Measurements from ENCODE around the gene ABI1. TPM values are rescaled to one million over a fixed set of nuclear protein-coding genes. Genes with fewer than 3 reads are reported as not detected.
"Not testable (repeated sequence)": the region's sequence is repeated elsewhere in the genome, so short reads cannot be mapped to it uniquely, and the experiment has no call there.

Gene ABI1
- total RNA-seq, 1 donor from 2014 or later = 67.5 TPM

DNA sequence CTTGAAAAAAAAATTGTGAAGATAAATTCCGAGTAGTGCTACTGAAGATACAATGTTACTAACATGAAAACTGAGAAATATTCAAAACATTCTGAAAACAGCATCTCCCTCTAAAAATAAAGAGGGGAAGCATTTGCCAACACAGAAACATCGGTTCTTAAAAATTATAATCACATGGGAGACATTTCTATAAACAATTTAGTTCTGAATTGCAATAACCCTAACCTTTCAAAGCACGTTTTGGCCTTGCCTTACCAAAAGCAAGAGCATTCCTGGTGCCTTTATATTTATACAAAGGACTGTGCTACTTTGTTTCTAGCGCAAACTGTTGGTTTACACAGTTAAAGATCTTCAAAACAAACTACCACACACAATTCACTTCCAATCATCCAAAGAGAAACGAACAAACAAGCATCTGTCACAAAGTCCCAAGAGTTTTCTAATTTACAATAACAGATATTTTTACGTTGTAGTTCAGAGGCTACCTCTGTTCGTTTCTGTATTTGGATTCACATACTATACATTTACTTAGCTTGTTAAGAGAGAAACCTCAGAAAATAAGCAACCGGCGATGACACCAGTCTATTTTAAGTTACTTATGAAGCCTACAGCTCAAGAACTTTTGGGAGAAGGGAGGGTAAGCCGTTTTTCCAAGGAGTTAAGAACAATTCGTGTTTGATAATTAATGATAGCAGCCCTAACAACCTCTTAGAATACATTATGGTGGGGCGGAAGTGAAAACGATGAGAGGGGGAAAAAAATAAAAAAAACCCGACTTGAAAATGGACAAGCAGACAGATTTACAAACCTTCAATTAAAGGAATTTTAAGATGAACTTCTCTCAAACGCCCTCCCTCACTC lies 1.3 kb downstream of the ABI1 start:
- TF ChIP-seq CTCF (IDR thresholded peaks at IDR 0.05; ENCODE audit: unreplicated experiment) = no peak
- H3K9me3 Mint-ChIP-seq (ENCODE audit: unreplicated experiment) = no peaks in the 10 kb centered on the region
- H3K36me3 Mint-ChIP-seq (ENCODE audit: low read depth, unreplicated experiment) = peaks cover 3% of the 10 kb centered on the region
- H3K27me3 Mint-ChIP-seq (ENCODE audit: unreplicated experiment) = peaks cover 5% of the 10 kb centered on the region
- H3K4me1 Mint-ChIP-seq (ENCODE audit: unreplicated experiment) = peaks cover 36% of the 10 kb centered on the region
- peak overlapping the region; percentile 98 for H3K27ac Mint-ChIP-seq (ENCODE audit: unreplicated experiment)
- peak overlapping the region; percentile 100 for H3K4me3 Mint-ChIP-seq (ENCODE audit: unreplicated experiment)
- no peak for DNase-seq (ENCODE audit: low spot score)

DNA sequence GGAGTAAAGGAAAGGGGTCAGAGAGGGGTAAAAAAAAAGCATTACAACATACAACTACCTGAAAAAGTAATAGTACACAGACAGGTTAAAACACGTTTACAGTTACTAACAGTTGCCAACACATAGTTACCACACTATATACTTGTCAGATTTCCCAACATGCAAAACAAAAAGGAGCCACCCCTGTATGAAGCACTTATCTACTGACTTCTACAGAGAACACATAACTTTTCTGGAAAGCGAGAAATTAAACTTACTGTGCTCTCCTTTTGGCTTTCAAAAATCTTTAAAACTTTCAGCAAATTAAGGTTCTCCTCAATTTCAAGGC lies 2.1 kb downstream of the ABI1 start:
- peak overlapping the region; percentile 3 for H3K4me3 Mint-ChIP-seq (ENCODE audit: unreplicated experiment)
- H3K27ac Mint-ChIP-seq (ENCODE audit: unreplicated experiment) = no peak overlapping the region
- peaks cover 36% of the 10 kb centered on the region for H3K4me1 Mint-ChIP-seq (ENCODE audit: unreplicated experiment)
- no peak for DNase-seq (ENCODE audit: low spot score)
- H3K9me3 Mint-ChIP-seq (ENCODE audit: unreplicated experiment) = no peaks in the 10 kb centered on the region
- no peak for TF ChIP-seq CTCF (IDR thresholded peaks at IDR 0.05; ENCODE audit: unreplicated experiment)
- H3K27me3 Mint-ChIP-seq (ENCODE audit: unreplicated experiment) = peaks cover 5% of the 10 kb centered on the region
- H3K36me3 Mint-ChIP-seq (ENCODE audit: low read depth, unreplicated experiment) = peaks cover 3% of the 10 kb centered on the region

DNA sequence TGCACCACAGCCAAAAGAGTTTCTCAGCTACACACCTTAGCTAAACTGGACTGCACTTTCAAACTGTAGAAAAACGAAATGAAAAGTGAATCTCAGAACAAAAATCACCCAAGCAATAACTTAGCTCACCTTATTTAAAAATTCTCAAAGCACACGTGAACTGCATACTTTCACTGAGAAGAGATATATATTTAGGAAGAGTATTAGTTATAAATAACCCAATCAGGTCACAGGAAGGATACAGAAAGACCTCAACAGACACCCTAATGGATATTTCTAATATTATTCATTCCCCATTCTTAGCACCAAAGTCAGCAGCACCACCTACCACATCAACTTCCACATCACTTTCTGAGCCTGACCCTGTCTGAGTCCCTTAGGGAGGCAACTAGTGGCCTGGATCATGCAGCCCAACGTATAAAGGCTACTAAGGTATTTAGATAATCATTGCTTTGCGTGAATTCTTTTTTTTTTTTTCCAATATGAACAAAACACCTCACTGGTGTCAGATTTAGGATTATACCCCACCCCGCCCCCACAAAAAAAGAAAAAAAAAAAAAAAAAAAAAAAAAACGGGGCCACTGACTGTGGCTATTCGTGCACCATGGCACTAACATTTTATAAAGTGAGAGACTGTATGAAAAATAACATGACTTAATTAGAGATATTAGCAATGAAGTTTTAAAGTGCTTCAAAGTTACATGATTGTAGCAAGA lies 2.6 kb downstream of the ABI1 start:
- peaks cover 3% of the 10 kb centered on the region for H3K36me3 Mint-ChIP-seq (ENCODE audit: low read depth, unreplicated experiment)
- H3K4me3 Mint-ChIP-seq (ENCODE audit: unreplicated experiment) = peak overlapping the region; percentile 3
- no peak for DNase-seq (ENCODE audit: low spot score)
- H3K4me1 Mint-ChIP-seq (ENCODE audit: unreplicated experiment) = peaks cover 33% of the 10 kb centered on the region
- H3K27me3 Mint-ChIP-seq (ENCODE audit: unreplicated experiment) = peaks cover 5% of the 10 kb centered on the region
- no peak for TF ChIP-seq CTCF (IDR thresholded peaks at IDR 0.05; ENCODE audit: unreplicated experiment)
- no peak overlapping the region for H3K27ac Mint-ChIP-seq (ENCODE audit: unreplicated experiment)
- H3K9me3 Mint-ChIP-seq (ENCODE audit: unreplicated experiment) = no peaks in the 10 kb centered on the region

DNA sequence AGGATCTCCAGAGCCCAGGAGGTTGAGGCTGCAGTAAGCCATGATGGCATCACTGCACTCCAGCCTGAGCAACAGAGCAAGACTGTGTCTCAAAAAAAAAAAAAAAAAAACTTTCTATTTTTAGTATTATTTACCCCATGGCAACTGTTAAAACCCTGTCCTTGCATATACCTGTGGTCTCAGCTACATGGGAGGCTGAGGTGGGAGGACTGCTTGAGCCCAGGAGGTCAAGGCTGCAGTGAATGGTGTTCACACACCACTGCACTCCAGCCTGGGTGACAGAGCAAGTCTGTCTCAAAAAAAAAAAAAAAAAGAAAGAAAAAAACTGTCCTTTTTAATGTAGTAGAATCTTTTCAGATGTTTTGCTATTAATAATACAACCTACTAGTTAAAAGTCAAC lies 3.2 kb downstream of the ABI1 start:
- H3K4me1 Mint-ChIP-seq (ENCODE audit: unreplicated experiment) = peaks cover 33% of the 10 kb centered on the region
- not testable (repeated sequence) for H3K27me3 Mint-ChIP-seq (ENCODE audit: unreplicated experiment); H3K36me3 Mint-ChIP-seq (ENCODE audit: low read depth, unreplicated experiment); H3K9me3 Mint-ChIP-seq (ENCODE audit: unreplicated experiment); H3K27ac Mint-ChIP-seq (ENCODE audit: unreplicated experiment); DNase-seq (ENCODE audit: low spot score); H3K4me3 Mint-ChIP-seq (ENCODE audit: unreplicated experiment)

DNA sequence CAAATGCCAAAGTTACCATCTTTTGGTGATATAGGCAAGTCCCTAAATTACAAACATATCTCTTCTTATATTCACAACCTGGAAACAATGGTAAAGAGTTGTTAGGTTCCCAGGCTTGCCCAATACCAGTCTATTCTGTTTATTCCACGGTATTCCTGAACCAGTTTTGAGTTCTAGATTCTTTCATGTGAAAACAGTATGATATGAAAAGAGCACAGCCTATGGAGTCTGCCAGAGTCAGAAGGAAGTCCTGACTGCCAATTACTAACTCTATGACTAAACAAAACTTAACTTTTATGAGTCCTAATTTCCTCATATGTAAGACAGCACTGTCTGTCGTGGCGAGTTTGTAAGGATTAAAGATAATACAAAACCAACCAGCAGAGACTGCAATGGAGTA lies 5.6 kb downstream of the ABI1 start:
- no peak overlapping the region for H3K27ac Mint-ChIP-seq (ENCODE audit: unreplicated experiment)
- H3K4me1 Mint-ChIP-seq (ENCODE audit: unreplicated experiment) = peaks cover 33% of the 10 kb centered on the region
- no peaks in the 10 kb centered on the region for H3K9me3 Mint-ChIP-seq (ENCODE audit: unreplicated experiment)
- no peak overlapping the region for H3K4me3 Mint-ChIP-seq (ENCODE audit: unreplicated experiment)
- DNase-seq (ENCODE audit: low spot score) = no peak
- peaks cover 3% of the 10 kb centered on the region for H3K27me3 Mint-ChIP-seq (ENCODE audit: unreplicated experiment)
- H3K36me3 Mint-ChIP-seq (ENCODE audit: low read depth, unreplicated experiment) = peaks cover 3% of the 10 kb centered on the region
- TF ChIP-seq CTCF (IDR thresholded peaks at IDR 0.05; ENCODE audit: unreplicated experiment) = no peak
